ENCODE results near the gene TMEM94. TPM values are rescaled to one million over a fixed set of nuclear protein-coding genes. Genes with fewer than 3 reads are reported as not detected.

The TMEM94 gene
- total and polyA plus RNA-seq, 9 of the 15 experiments (the other 6 are each of a cell fraction or from before 2014, with no cell fraction given) = 0.35 to 48.1 (median 14.4) TPM

GRCh38 chr17:75516255-75516618 is 59.8 kb downstream of the TMEM94 start, which contains the start of gene TSEN54:
TSS of gene TSEN54 (plus strand) at chr17:75516528. CDS start at chr17:75516561, 33 bp downstream.
- in situ Hi-C loops (cut with MboI) (no loop called here), intact Hi-C loops (cut with micrococcal nuclease) (loop anchor here (5.0 kb wide), 2 partner anchors 71 to 236 kb away; partner anchors contain the start of gene MYO15B)
- Histone ChIP-seq H3K79me2 (ENCODE audit: control insufficient read depth, insufficient read depth, low read length) (peaks cover 10% of the 10 kb centered on the region), H4K20me1 (replicated peaks; ENCODE audit: control insufficient read depth, insufficient read depth, low read length) (peaks cover 15% of the 10 kb centered on the region), H3K9ac (ENCODE audit: insufficient read depth in 1 of 2, low read depth in 2 of 2, low read length in 2 of 2) (peak within 1 kb of the TSS; percentile 47 to 93), H3K9me3 (replicated peaks; ENCODE audit: control insufficient read depth, insufficient read depth, low read depth, low read length) (no peaks in the 10 kb centered on the region), H2AFZ (ENCODE audit: low read depth, low read length) (peak within 1 kb of the TSS; percentile 95), H3K27ac (ENCODE audit: extremely low read depth, low read depth, low read length) (peak within 1 kb of the TSS; percentile 36), H3K36me3 (ENCODE audit: control insufficient read depth, insufficient read depth, low read length) (peaks cover 37% of the 10 kb centered on the region; the same call in 2 of the 3 replicates), H3K4me3 (peak within 1 kb of the TSS; percentile 91), H3K4me1 (replicated peaks in 1 of 2; ENCODE audit: control insufficient read depth in 2 of 2, insufficient read depth in 2 of 2, low read length in 2 of 2) (peaks cover 34 to 62% of the 10 kb centered on the region in 2 experiments), H3K27me3 (ENCODE audit: control insufficient read depth in 2 of 2, insufficient read depth in 2 of 2, low read length in 2 of 2) (no peaks in the 10 kb centered on the region), H3K9me1 (ENCODE audit: control insufficient read depth, insufficient read depth, low read length) (peaks cover 5% of the 10 kb centered on the region), H3K4me2 (ENCODE audit: insufficient read depth, low read length) (peak within 1 kb of the TSS; percentile 87)
- POLR2A ChIA-PET = interaction anchor here (0.6 to 1.6 kb wide), 6 partner anchors 9 to 68 kb away, joined by 3 to 5 read pairs (median 4); partner anchors contain the start of gene LLGL2
- ATAC-seq (peak; percentile 90), DNase-seq (ENCODE audit: extremely low read depth in 1 of 4, low spot score in 3 of 4) (peak; percentile 91 to 97 (median 94)), FAIRE-seq (peak; percentile 58)
- CTCF ChIA-PET (ENCODE audit: low intra/inter-chr PET ratio) = interaction anchor here (0.6 to 2.2 kb wide), 7 partner anchors 9 to 226 kb away, joined by 3 to 17 read pairs (median 3); partner anchors contain the start of gene LLGL2
- 0% methylated on average over 17 of the region's 45 CpGs for WGBS (ENCODE audit: insufficient coverage, low coverage, missing lambda C conversion rate)
- no TSS peak for BruUV-seq (replicated peaks)
- no peak; the same call in 1 of the 2 replicates for TF ChIP-seq EP400 (IDR thresholded peaks at IDR 0.05)
- TF ChIP-seq, protein P1, sequence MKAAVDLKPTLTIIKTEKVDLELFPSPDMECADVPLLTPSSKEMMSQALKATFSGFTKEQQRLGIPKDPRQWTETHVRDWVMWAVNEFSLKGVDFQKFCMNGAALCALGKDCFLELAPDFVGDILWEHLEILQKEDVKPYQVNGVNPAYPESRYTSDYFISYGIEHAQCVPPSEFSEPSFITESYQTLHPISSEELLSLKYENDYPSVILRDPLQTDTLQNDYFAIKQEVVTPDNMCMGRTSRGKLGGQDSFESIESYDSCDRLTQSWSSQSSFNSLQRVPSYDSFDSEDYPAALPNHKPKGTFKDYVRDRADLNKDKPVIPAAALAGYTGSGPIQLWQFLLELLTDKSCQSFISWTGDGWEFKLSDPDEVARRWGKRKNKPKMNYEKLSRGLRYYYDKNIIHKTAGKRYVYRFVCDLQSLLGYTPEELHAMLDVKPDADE (conservative IDR thresholded peaks at IDR 0.05; ENCODE audit: control insufficient read depth, low read depth, low read length) = peak; percentile 14; the same call in 1 of the 2 replicates
- TF ChIP-seq, protein P2, sequence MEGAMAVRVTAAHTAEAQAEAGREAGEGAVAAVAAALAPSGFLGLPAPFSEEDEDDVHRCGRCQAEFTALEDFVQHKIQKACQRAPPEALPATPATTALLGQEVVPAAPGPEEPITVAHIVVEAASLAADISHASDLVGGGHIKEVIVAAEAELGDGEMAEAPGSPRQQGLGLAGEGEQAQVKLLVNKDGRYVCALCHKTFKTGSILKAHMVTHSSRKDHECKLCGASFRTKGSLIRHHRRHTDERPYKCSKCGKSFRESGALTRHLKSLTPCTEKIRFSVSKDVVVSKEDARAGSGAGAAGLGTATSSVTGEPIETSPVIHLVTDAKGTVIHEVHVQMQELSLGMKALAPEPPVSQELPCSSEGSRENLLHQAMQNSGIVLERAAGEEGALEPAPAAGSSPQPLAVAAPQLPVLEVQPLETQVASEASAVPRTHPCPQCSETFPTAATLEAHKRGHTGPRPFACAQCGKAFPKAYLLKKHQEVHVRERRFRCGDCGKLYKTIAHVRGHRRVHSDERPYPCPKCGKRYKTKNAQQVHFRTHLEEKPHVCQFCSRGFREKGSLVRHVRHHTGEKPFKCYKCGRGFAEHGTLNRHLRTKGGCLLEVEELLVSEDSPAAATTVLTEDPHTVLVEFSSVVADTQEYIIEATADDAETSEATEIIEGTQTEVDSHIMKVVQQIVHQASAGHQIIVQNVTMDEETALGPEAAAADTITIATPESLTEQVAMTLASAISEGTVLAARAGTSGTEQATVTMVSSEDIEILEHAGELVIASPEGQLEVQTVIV (CRISPR knock-in tag; IDR thresholded peaks at IDR 0.05; ENCODE audit: borderline replicate concordance) = 0 out of 2 replicates have a peak, but pooled peaks have one; percentile 61
- TF ChIP-seq KDM1A (IDR thresholded peaks at IDR 0.05) = no peak
- peak; percentile 28; the same call in 1 of the 2 replicates for TF ChIP-seq CTBP1 (IDR thresholded peaks at IDR 0.05; ENCODE audit: borderline replicate concordance)
- 0 out of 2 replicates have a peak, but pooled peaks have one; percentile 5 for TF ChIP-seq KAT7 (CRISPR knock-in tag; IDR thresholded peaks at IDR 0.05; ENCODE audit: borderline replicate concordance)
- peak in 2 of 3 experiments; percentile 47 to 60 for TF ChIP-seq YY1 (IDR thresholded peaks at IDR 0.05; ENCODE audit: borderline replicate concordance in 1 of 3, control insufficient read depth in 1 of 3, extremely low read depth in 1 of 3, insufficient read depth in 3 of 3, insufficient read length in 1 of 3, insufficient replicate concordance in 2 of 3, low read depth in 1 of 3, low read length in 2 of 3)
- 0 out of 2 replicates have a peak, but pooled peaks have one; percentile 11 for TF ChIP-seq CREB3L1 (IDR thresholded peaks at IDR 0.05; ENCODE audit: borderline replicate concordance, low read depth)
- no peak for TF ChIP-seq TBL1XR1 (IDR thresholded peaks at IDR 0.05; ENCODE audit: low read length in 2 of 2)
- TF ChIP-seq, protein P3, sequence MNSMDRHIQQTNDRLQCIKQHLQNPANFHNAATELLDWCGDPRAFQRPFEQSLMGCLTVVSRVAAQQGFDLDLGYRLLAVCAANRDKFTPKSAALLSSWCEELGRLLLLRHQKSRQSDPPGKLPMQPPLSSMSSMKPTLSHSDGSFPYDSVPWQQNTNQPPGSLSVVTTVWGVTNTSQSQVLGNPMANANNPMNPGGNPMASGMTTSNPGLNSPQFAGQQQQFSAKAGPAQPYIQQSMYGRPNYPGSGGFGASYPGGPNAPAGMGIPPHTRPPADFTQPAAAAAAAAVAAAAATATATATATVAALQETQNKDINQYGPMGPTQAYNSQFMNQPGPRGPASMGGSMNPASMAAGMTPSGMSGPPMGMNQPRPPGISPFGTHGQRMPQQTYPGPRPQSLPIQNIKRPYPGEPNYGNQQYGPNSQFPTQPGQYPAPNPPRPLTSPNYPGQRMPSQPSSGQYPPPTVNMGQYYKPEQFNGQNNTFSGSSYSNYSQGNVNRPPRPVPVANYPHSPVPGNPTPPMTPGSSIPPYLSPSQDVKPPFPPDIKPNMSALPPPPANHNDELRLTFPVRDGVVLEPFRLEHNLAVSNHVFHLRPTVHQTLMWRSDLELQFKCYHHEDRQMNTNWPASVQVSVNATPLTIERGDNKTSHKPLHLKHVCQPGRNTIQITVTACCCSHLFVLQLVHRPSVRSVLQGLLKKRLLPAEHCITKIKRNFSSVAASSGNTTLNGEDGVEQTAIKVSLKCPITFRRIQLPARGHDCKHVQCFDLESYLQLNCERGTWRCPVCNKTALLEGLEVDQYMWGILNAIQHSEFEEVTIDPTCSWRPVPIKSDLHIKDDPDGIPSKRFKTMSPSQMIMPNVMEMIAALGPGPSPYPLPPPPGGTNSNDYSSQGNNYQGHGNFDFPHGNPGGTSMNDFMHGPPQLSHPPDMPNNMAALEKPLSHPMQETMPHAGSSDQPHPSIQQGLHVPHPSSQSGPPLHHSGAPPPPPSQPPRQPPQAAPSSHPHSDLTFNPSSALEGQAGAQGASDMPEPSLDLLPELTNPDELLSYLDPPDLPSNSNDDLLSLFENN (IDR thresholded peaks at IDR 0.05; ENCODE audit: low read depth in 2 of 2, low read length in 2 of 2) = no peak
- TF ChIP-seq LARP7 (IDR thresholded peaks at IDR 0.05) = 0 out of 2 replicates have a peak, but pooled peaks have one; percentile 15
